Smooth muscle cell (in vitro differentiated cells): ENCODE measurements around the gene FOXP2. TPM values are rescaled to one million over a fixed set of nuclear protein-coding genes. Genes with fewer than 3 reads are reported as not detected.

Experiments used
- DNase-seq: peaks from one replicate; lab custom pipeline; 2025; ENCODE audit not compliant: unreplicated experiment; lab: John Stamatoyannopoulos, UW
- H2AFZ ChIP-seq: fragments of 200-600 bp; sonication (generic); 2 replicates; pipeline ENCODE4 v1.6.0; 2016; ENCODE audit warnings: antibody characterized with exemption, low read depth, mild to moderate bottlenecking
- H3F3A ChIP-seq: fragments of 200-600 bp; sonication (generic); 2 replicates; pipeline ENCODE4 v1.6.0; 2017; ENCODE audit warnings: antibody characterized with exemption, low read depth
- H3K27ac ChIP-seq: fragments of 200-600 bp; sonication (generic); 2 replicates; pipeline ENCODE4 v1.5.1; 2016; ENCODE audit warnings: low read depth, mild to moderate bottlenecking
- H3K27me3 ChIP-seq: fragments of 200-600 bp; sonication (generic); 2 replicates; pipeline ENCODE4 v1.6.1; 2016; ENCODE audit warnings: low read depth, mild to moderate bottlenecking
- H3K36me3 ChIP-seq: fragments of 200-600 bp; sonication (generic); 2 replicates; pipeline ENCODE4 v1.5.1; 2016; ENCODE audit warnings: low read depth
- H3K4me1 ChIP-seq: fragments of 200-600 bp; sonication (generic); 2 replicates; pipeline ENCODE4 v1.5.1; 2016; ENCODE audit warnings: low read depth
- H3K4me2 ChIP-seq: fragments of 200-600 bp; sonication (generic); 2 replicates; pipeline ENCODE4 v1.6.0; 2016; ENCODE audit warnings: mild to moderate bottlenecking
- H3K4me3 ChIP-seq: fragments of 200-600 bp; sonication (generic); 2 replicates; pipeline ENCODE4 v1.5.1; 2016; ENCODE audit warnings: mild to moderate bottlenecking
- H3K79me2 ChIP-seq: fragments of 200-600 bp; sonication (generic); 2 replicates; pipeline ENCODE4 v1.6.0; 2016; ENCODE audit warnings: low read depth, mild to moderate bottlenecking
- H3K9ac ChIP-seq: fragments of 200-600 bp; sonication (generic); 2 replicates; pipeline ENCODE4 v1.6.0; 2016; ENCODE audit warnings: low read depth
- H3K9me3 ChIP-seq: fragments of 200-600 bp; sonication (generic); replicated peaks from 2 replicates; pipeline ENCODE4 v1.5.1; 2016; ENCODE audit warnings: low read depth
- H4K20me1 ChIP-seq: fragments of 200-600 bp; sonication (generic); 2 replicates; pipeline ENCODE4 v1.6.0; 2016; ENCODE audit warnings: low read depth
- WGBS: methylation state at CpG from one replicate; pipeline ENCODE4 v1.1.7; 2016; ENCODE audit warnings: low lambda C conversion rate; 5-methylcytosine and 5-hydroxymethylcytosine counted together
- polyA plus RNA-seq: library from polyadenylated mRNA; unstranded; fragments of >200 nt; fragmentation: Nextera tagmentation; extraction: Ambion mirVana; gene quantifications from 2 replicates; pipeline ENCODE4 v1.2.1, GENCODE V29; 2016
- total RNA-seq: library from RNA; depleted of rRNA; stranded (reverse); fragments of >200 nt; gene quantifications from 2 replicates; pipeline ENCODE4 v1.2.3, GENCODE V29; 2014
- TF ChIP-seq, protein P1 (sequence below): fragments of 200-600 bp; sonication (generic); IDR thresholded peaks from 2 replicates; pipeline ENCODE4 v1.5.1; 2017; ENCODE audit warnings: borderline replicate concordance, mild to moderate bottlenecking, antibody characterized with exemption; ENCODE audit not compliant: insufficient read depth, poor library complexity, severe bottlenecking

Gene FOXP2
- total and polyA plus RNA-seq, 2 experiments from 2014 or later, result 0.86 to 1.1 TPM

DNA sequence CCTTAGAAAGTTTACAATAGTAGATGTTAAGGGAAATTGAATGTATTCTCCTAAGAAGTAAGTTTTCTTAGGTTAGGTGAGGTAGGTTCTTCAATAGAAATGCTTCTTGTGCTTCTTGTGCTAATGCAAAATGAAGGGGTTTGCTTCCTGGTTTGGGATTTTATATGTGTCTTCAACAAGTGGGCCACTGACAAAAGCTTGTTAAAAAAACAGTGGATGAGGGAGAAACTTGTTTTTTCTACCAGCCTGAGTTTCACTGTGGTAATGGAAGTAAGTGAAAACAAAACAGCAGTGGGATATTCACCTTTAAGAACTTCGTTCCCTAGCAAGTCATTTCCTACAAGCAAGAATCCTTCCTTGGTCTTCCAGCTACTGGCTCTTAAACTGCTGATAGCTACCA is 107.5 kb downstream of the FOXP2 start:
- TF ChIP-seq, protein P1, sequence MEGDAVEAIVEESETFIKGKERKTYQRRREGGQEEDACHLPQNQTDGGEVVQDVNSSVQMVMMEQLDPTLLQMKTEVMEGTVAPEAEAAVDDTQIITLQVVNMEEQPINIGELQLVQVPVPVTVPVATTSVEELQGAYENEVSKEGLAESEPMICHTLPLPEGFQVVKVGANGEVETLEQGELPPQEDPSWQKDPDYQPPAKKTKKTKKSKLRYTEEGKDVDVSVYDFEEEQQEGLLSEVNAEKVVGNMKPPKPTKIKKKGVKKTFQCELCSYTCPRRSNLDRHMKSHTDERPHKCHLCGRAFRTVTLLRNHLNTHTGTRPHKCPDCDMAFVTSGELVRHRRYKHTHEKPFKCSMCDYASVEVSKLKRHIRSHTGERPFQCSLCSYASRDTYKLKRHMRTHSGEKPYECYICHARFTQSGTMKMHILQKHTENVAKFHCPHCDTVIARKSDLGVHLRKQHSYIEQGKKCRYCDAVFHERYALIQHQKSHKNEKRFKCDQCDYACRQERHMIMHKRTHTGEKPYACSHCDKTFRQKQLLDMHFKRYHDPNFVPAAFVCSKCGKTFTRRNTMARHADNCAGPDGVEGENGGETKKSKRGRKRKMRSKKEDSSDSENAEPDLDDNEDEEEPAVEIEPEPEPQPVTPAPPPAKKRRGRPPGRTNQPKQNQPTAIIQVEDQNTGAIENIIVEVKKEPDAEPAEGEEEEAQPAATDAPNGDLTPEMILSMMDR, result no peak
- no peak overlapping the region for H3K27ac ChIP-seq
- no peaks in the 10 kb centered on the region for H3K79me2 ChIP-seq
- no peaks in the 10 kb centered on the region for H4K20me1 ChIP-seq
- H3K27me3 ChIP-seq, result no peaks in the 10 kb centered on the region
- no peak for DNase-seq
- no peak overlapping the region for H3K4me2 ChIP-seq
- H3K4me3 ChIP-seq, result no peak overlapping the region
- H3K4me1 ChIP-seq, result no peaks in the 10 kb centered on the region
- 87% methylated on average over 1 of the region's 1 CpG for WGBS
- H3K9me3 ChIP-seq, result no peaks in the 10 kb centered on the region
- H3F3A ChIP-seq, result no peaks in the 10 kb centered on the region
- no peak overlapping the region for H2AFZ ChIP-seq
- no peaks in the 10 kb centered on the region for H3K36me3 ChIP-seq
- no peak overlapping the region for H3K9ac ChIP-seq

DNA sequence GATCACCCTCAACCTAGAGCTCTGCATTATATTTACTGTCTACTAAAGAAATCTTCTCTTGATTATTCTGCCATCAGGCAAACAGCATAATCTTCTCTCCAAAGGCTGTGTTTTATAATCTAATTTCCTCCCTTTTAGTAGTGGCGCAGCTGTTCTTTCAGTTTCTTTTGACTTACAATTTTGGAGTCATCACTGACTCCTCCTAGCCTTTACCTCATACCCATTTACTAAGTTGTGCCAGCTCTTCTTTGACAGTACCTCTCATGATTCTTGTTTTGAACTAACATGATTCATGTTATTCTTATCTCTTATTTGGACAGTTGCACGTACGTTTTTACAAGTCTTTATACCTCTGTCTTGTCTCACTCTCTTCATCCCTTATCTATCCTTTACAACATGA is 113.0 kb downstream of the FOXP2 start:
- DNase-seq, result no peak
- no peak overlapping the region for H3K27ac ChIP-seq
- TF ChIP-seq, protein P1, result no peak
- H4K20me1 ChIP-seq, result no peaks in the 10 kb centered on the region
- no peak overlapping the region for H3K9ac ChIP-seq
- H3K4me2 ChIP-seq, result no peak overlapping the region
- no peaks in the 10 kb centered on the region for H3K4me1 ChIP-seq
- no peaks in the 10 kb centered on the region for H3K27me3 ChIP-seq
- H3K4me3 ChIP-seq, result no peak overlapping the region
- H3F3A ChIP-seq, result no peaks in the 10 kb centered on the region
- 59% methylated on average over 3 of the region's 3 CpGs for WGBS
- H3K36me3 ChIP-seq, result no peaks in the 10 kb centered on the region
- H3K79me2 ChIP-seq, result no peaks in the 10 kb centered on the region
- no peak overlapping the region for H2AFZ ChIP-seq
- no peaks in the 10 kb centered on the region for H3K9me3 ChIP-seq

DNA sequence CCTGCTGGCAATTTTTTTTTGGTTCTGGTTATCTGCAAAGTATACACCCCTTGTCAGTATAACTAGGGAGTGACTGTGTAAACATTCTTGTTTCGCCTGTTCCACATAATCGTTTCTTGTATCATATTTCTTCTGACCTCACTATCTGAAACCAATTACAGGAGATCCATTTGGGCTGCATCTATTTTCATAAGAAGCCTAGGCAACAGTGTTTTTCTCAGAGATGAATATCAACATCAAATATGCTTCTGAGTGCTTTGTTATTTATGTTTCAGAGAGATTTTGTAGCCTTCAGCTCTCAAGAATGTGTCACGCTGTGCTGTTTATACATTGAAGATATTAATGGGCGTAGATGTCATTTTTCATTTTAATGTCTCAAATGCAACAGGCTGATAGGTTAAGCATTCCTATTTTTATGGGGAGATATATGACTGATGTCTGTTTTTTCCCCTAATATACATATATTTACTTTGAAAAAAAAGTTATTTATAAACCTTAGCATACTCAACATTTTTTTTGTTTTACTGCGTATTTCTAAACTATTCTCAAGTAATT is 115.5 kb downstream of the FOXP2 start:
- no peak overlapping the region for H2AFZ ChIP-seq
- WGBS, result 82% methylated on average over 5 of the region's 5 CpGs

DNA sequence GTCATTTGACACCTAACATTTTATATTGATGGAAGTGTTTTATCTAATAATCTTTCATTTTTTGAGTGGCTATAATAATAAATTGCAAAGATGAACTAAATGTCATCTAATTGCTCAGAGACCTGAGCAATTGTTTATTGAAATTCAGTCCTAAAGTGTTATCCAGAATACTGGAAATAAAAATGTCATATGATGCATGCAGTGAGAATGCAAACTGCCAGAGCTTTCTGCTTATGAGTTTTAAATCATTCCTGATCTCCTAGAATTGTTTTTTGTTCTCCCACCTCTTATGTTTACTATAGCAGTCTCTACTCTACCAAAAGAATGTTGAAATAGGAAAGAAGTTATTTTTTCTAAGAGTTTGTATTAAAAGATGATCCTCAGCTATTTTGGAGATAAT is 116.7 kb downstream of the FOXP2 start:
- TF ChIP-seq, protein P1, result no peak
- Histone ChIP-seq H3K36me3 (no peaks in the 10 kb centered on the region), H3K4me3 (no peak overlapping the region), H3K4me1 (no peaks in the 10 kb centered on the region), H4K20me1 (no peaks in the 10 kb centered on the region), H3K27me3 (no peaks in the 10 kb centered on the region), H2AFZ (no peak overlapping the region), H3K79me2 (no peaks in the 10 kb centered on the region), H3K27ac (no peak overlapping the region), H3K4me2 (no peak overlapping the region), H3F3A (no peaks in the 10 kb centered on the region), H3K9ac (no peak overlapping the region), H3K9me3 (no peaks in the 10 kb centered on the region)
- no peak for DNase-seq

More for the DNA sequence above, 115.5 kb downstream of the FOXP2 start:
- H3K4me1 ChIP-seq, result no peaks in the 10 kb centered on the region
- H3K9me3 ChIP-seq, result no peaks in the 10 kb centered on the region
- H3K27me3 ChIP-seq, result no peaks in the 10 kb centered on the region
- TF ChIP-seq, protein P1, result no peak
- H3F3A ChIP-seq, result no peaks in the 10 kb centered on the region
- H3K27ac ChIP-seq, result no peak overlapping the region
- no peak for DNase-seq
- H3K79me2 ChIP-seq, result no peaks in the 10 kb centered on the region
- H3K36me3 ChIP-seq, result no peaks in the 10 kb centered on the region
- no peak overlapping the region for H3K4me2 ChIP-seq
- H3K4me3 ChIP-seq, result no peak overlapping the region
- H4K20me1 ChIP-seq, result no peaks in the 10 kb centered on the region
- no peak overlapping the region for H3K9ac ChIP-seq
